Aorta (tissue), 5 donors: ENCODE data around the gene ALPL. TPM values are rescaled to one million over a fixed set of nuclear protein-coding genes. Genes with fewer than 3 reads are reported as not detected.
"Not testable (repeated sequence)": the region's sequence is repeated elsewhere in the genome, so short reads cannot be mapped to it uniquely, and the experiment has no call there.

Experiments
- ATAC-seq: fragments of 200-7000 bp; cut with Tn5 transposase; one replicate; pipeline ENCODE4 v1.9.1; 2022; ENCODE audit warnings: moderate library complexity; ENCODE audit not compliant: low FRiP score
- DNase-seq, 2 donors: peaks; one replicate each; pipeline ENCODE4 v3.0.0-alpha.2; 2020
- H3K27ac ChIP-seq, 2 donors: one replicate each; pipeline ENCODE4 v1.5.1; 2013; ENCODE audit warnings: low read length in 2 of 2, mild to moderate bottlenecking in 2 of 2, moderate library complexity in 2 of 2, control low read depth in 1 of 2, inconsistent platforms in 1 of 2, low read depth in 1 of 2
- H3K27me3 ChIP-seq, 2 donors: one replicate each; pipeline ENCODE4 v1.6.1; 2013; ENCODE audit warnings: control low read depth in 1 of 2, low read length in 1 of 2, mild to moderate bottlenecking in 1 of 2, moderate library complexity in 1 of 2; ENCODE audit not compliant: insufficient read depth in 2 of 2, control insufficient read depth in 1 of 2
- H3K36me3 ChIP-seq, 2 donors: one replicate each; pipeline ENCODE4 v1.6.1; 2013; ENCODE audit warnings: control low read depth in 1 of 2, low read length in 1 of 2, mild to moderate bottlenecking in 1 of 2; ENCODE audit not compliant: insufficient read depth in 2 of 2, control insufficient read depth in 1 of 2
- H3K4me1 ChIP-seq, 2 donors: one replicate each; pipeline ENCODE4 v1.6.1; 2013; ENCODE audit warnings: low read length in 2 of 2, control low read depth in 1 of 2, mild to moderate bottlenecking in 1 of 2, moderate library complexity in 1 of 2; ENCODE audit not compliant: insufficient read depth in 2 of 2, control insufficient read depth in 1 of 2
- H3K4me3 ChIP-seq, 2 donors: one replicate each; pipeline ENCODE4 v1.5.1; 2013; ENCODE audit warnings: low read length in 2 of 2, control low read depth in 1 of 2, mild to moderate bottlenecking in 1 of 2
- H3K9me3 ChIP-seq: one replicate; pipeline ENCODE4 v1.6.1; 2013; ENCODE audit warnings: mild to moderate bottlenecking, low read length; ENCODE audit not compliant: control insufficient read depth
- WGBS, 2 donors: extraction: QIAGEN DNeasy Blood & Tissue Kit; methylation state at CpG; one replicate each; pipeline ENCODE4 v1.1.7; 2013; 5-methylcytosine and 5-hydroxymethylcytosine counted together
- intact Hi-C, 2 donors: fragments of 100-400 bp; cut with DNase I; formaldehyde crosslinking; loops; one replicate each; pipeline versions ENCODE4 v1.14.2 to v1.15.0; 2022
- long read RNA-seq, 2 donors: library from polyadenylated mRNA; unstranded; transcript quantifications; one replicate each; pipeline ENCODE4 v2.0.0, GENCODE V29; 2020 to 2021
- polyA plus RNA-seq, 2 donors: library from polyadenylated mRNA; stranded (reverse); fragments of 200-250 nt; gene quantifications; one replicate each; pipeline ENCODE4 v1.2.3, GENCODE V29; 2013
- total RNA-seq, 2 donors: library from RNA; stranded (reverse); fragmentation: NEBNext Ultra II Directional; extraction: Animal tissue kit (Norgen Biotek cat#: 25700); gene quantifications; one replicate each; pipeline ENCODE4 v1.2.1, GENCODE V29; 2021
- donor health status: healthy with polysubstance abuse.
- donor health status: Bipolar disorder and iron deficiency.
- donor health status: DM: no; HTN: no; CAD: no.
- donor health status: DM: no; HTN: no; CAD: no.
- donor health status: DM: yes; HTN: yes; CAD: no.

ALPL gene
- total RNA-seq (10 to 100 TPM in 1 of 2 donors, 1 to 10 TPM in 1; 6.7 to 22.3 TPM), polyA plus RNA-seq (1 to 10 TPM; 2.5 to 4.3 TPM)
- long read RNA-seq, donor 1, transcript ALPL-207 (11 exons, 2,131 nt) = minor isoform, 8 of 104 reads
- long read RNA-seq, donor 1, transcript ALPL-204 (12 exons, 2,589 nt) = major isoform, 74 of 104 reads
- long read RNA-seq, donor 1, partial matches to known transcripts = 14 of 104 reads
- long read RNA-seq, donor 1, other reads (novel, unspliced or antisense) = 8 of 104 reads
- long read RNA-seq, donor 2, partial matches to known transcripts = 2 of 8 reads
- long read RNA-seq, donor 2, other reads (novel, unspliced or antisense) = 3 of 8 reads

DNA sequence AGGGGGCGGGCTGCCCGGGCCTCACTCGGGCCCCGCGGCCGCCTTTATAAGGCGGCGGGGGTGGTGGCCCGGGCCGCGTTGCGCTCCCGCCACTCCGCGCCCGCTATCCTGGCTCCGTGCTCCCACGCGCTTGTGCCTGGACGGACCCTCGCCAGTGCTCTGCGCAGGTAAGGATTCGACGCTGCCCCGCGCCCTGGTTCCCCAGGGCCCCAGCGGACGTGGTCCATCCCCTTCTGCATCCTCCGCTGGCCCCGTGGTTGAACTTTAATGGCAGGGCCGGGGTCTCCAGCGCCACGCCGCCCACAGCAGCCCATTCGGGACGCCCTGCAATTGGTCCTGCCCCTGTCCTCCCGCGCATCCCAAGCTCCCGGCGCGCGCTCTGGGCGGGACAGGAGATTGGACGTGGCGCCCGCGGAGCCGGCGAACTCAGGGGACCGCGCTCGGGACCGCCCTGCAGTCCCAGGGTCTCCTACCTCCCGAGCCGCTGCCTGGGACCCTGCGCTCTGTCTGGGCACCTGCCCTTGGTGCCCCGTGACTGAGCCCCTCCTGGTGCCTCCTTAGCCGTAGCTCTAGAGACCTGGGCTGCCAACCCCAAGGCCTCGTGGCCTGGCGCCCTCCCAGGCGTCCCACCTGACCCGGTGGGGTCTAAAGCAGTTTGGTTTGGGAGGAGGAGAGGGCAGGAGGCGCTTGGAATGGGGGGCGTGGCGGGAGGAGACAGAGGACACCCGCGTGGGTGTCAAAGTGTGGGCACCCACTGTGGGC, at the start of gene ALPL:
TSS of gene ALPL (plus strand) at position 73 of the 762 bp plus-strand sequence. CDS start 44,659 bp downstream, outside the sequence.
- Histone ChIP-seq H3K4me3 (no peak within 1 kb of the TSS), H3K9me3 (no peaks in the 10 kb centered on the region), H3K4me1 (no peaks in the 10 kb centered on the region), H3K27me3 (no peaks in the 10 kb centered on the region), H3K27ac (no peak within 1 kb of the TSS), H3K36me3 (no peaks in the 10 kb centered on the region)
- 4% methylated on average over 46 to 67 of the region's 67 CpGs for WGBS, 2 donors
- DNase-seq = no peak
- intact Hi-C loops = loop anchor here in 1 of 2 donors (5.0 kb wide), 2 partner anchors 63 to 148 kb away; no protein-coding TSS in a partner anchor
- no peak for ATAC-seq

DNA sequence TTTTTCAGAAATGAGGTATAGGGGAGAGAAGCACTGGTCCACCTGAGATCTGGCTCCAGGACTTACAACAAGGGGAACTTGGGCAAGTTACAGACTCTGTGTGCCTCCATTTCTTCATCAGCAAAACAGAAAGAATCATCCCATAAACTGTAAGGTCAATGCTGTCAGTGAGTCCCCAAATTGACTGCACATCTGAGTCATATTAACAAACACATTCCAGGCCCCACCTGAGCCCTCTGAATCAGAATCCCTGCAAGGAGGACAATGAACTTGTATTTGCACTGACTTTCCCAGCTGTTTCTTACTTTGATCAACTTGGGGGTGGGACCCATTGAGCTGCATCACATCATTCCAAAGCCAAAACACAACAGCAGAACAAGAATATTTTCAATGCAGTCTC, 44.1 kb upstream of the ALPL start:
- not testable (repeated sequence) for ATAC-seq

DNA sequence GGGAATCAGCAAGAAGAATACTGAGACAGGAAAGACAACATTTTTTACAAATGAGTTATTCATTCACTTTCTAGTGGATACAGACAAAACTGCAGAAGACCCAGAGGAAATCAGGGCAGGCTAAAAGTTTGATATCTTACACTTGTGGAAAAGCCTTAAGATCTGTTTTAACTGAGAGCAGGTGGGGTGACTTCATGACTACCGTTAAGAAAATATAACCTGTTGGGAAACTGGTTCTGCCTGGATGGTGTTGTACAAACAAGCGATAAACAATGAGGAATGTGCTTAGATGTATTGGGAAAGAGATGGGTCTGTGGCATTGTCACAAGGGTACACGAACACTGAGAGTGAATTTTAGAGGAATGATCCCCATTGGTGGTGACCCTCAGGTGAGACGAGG, 41.3 kb upstream of the ALPL start:
- H3K9me3 ChIP-seq, H3K27me3 ChIP-seq, H3K4me3 ChIP-seq, H3K27ac ChIP-seq, H3K4me1 ChIP-seq, H3K36me3 ChIP-seq, ATAC-seq, DNase-seq, intact Hi-C loops: not testable (repeated sequence)
- WGBS, 2 donors = 82 to 89% methylated on average over 4 of the region's 4 CpGs

More for the DNA sequence above, 44.1 kb upstream of the ALPL start:
- H3K36me3 ChIP-seq, DNase-seq, intact Hi-C loops, H3K4me3 ChIP-seq, H3K27me3 ChIP-seq, H3K27ac ChIP-seq, H3K4me1 ChIP-seq, H3K9me3 ChIP-seq: not testable (repeated sequence)

DNA sequence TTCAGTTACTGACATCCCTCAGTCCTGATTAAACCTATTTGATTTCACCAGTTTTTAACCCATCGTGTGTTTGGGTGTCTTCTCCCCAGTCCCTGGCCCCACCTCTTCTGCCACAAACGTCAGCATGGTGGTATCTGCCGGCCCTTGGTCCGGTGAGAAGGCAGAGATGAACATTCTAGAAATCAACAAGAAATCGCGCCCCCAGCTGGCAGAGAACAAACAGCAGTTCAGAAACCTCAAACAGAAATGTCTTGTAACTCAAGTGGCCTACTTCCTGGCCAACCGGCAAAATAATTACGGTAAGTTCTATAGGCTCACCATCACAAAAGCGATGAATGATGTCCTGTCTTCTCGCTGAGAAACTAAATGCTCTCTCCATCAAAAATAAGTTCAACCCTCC, 40.6 kb upstream of the ALPL start:
- 52 to 65% methylated on average over 10 of the region's 10 CpGs for WGBS, 2 donors
- no peaks in the 10 kb centered on the region for H3K27me3 ChIP-seq
- DNase-seq = no peak

DNA sequence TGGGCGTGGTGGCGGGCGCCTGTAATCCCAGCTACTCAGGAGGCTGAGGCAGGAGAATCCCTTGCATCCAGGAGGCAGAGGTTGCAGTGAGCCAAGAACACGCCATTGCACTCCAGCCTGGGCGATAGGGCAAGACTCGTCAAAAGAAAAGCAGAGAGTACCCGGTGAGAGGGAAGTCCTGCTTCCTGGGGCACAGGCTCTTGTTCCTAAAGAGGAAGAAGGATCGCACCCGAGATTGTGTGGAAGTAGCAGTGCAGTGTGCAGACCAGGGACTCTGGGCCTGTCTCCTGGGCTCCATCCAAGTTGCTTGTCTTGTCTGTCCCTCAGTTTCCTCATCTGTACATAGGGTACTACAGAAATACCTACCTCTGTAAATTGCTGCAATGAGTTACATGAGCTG, 39.6 kb upstream of the ALPL start:
- Histone ChIP-seq H3K4me1 (no peaks in the 10 kb centered on the region), H3K27ac (no peak overlapping the region), H3K36me3 (peaks cover 0 to 2% of the 10 kb centered on the region in 2 donors), H3K9me3 (no peaks in the 10 kb centered on the region), H3K4me3 (no peak overlapping the region), H3K27me3 (no peaks in the 10 kb centered on the region)
- intact Hi-C loops = no loop called here
- no peak for DNase-seq
- no peak for ATAC-seq
- WGBS, 2 donors = 94 to 95% methylated on average over 9 of the region's 9 CpGs

More for the DNA sequence above, 40.6 kb upstream of the ALPL start:
- Histone ChIP-seq H3K4me3 (no peak overlapping the region), H3K4me1 (no peaks in the 10 kb centered on the region), H3K9me3 (no peaks in the 10 kb centered on the region), H3K36me3 (peaks cover 0 to 2% of the 10 kb centered on the region in 2 donors), H3K27ac (no peak overlapping the region)
- intact Hi-C loops = no loop called here
- no peak for ATAC-seq

DNA sequence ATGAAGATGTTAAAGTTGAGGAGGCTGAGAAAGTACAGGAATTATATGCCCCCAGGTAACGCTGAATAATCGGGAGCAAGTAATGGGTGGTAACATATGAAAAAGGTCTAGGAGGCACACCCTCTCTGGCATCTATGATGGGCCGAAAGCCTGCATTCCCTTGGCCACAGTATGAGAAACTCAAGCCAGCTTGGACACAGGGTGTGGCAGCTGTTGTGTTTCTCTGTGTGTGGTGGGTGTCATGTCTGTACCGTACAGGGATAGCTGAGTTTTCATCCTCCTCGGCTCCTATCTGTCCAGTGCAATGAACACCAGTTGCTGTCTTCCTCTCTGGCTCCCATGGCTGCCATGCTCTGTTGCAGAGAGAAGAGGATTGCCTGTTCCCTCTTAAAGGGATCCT, 36.4 kb upstream of the ALPL start:
- intact Hi-C loops = no loop called here
- Histone ChIP-seq H3K4me3 (no peak overlapping the region), H3K27me3 (no peaks in the 10 kb centered on the region), H3K9me3 (no peaks in the 10 kb centered on the region), H3K36me3 (peaks cover 0 to 2% of the 10 kb centered on the region in 2 donors), H3K27ac (no peak overlapping the region), H3K4me1 (no peaks in the 10 kb centered on the region)
- DNase-seq (no peak), ATAC-seq (no peak)
- 87 to 96% methylated on average over 5 of the region's 5 CpGs for WGBS, 2 donors

DNA sequence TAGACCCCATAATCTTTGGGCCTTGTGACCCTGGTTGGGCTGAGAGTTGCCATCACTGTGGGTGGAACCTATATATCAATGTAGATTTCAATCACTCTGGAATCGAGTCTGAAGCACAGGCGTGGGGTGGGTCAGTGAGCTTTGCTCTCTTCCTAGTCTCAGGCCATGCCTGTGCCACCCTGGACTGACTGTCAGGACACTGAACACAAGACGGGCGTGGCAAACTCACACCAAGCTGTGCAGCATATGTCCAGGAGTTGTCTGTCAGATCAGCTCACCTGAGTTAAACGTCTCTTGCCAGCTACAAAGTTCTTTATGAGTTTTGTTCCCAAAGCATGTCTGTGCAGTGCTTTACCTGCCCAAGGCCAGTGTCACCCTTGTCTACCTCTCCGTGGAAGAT, 30.9 kb upstream of the ALPL start:
- no peaks in the 10 kb centered on the region for H3K27me3 ChIP-seq
- no peak for DNase-seq
- intact Hi-C loops = no loop called here
- WGBS, 2 donors = 84 to 90% methylated on average over 6 of the region's 6 CpGs
- H3K36me3 ChIP-seq = no peaks in the 10 kb centered on the region
- H3K4me1 ChIP-seq = no peaks in the 10 kb centered on the region
- no peaks in the 10 kb centered on the region for H3K9me3 ChIP-seq
- ATAC-seq = no peak
- H3K4me3 ChIP-seq = no peak overlapping the region
- H3K27ac ChIP-seq = no peak overlapping the region

DNA sequence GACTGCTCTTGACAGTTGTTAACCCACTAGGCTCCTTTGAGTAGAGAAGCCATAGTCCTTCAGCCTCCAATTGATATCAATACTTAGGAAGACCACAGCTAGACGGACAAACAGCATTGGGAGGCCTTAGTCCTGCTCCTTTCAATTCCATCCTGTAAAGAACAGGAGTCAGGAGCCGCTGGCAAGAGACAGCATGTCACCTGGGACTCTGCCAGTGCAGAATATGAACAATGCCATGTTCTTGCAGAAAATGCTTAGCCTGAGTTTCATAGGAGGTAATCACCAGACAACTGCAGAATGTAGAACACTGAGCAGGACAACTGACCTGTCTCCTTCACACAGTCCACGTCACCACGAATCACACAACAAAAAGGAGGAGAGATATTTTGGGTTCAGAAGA, 25.3 kb upstream of the ALPL start:
- H3K4me1 ChIP-seq, H3K9me3 ChIP-seq, H3K4me3 ChIP-seq, H3K27me3 ChIP-seq, ATAC-seq, H3K27ac ChIP-seq, intact Hi-C loops, DNase-seq, H3K36me3 ChIP-seq: not testable (repeated sequence)
- 94 to 95% methylated on average over 4 of the region's 4 CpGs for WGBS, 2 donors

DNA sequence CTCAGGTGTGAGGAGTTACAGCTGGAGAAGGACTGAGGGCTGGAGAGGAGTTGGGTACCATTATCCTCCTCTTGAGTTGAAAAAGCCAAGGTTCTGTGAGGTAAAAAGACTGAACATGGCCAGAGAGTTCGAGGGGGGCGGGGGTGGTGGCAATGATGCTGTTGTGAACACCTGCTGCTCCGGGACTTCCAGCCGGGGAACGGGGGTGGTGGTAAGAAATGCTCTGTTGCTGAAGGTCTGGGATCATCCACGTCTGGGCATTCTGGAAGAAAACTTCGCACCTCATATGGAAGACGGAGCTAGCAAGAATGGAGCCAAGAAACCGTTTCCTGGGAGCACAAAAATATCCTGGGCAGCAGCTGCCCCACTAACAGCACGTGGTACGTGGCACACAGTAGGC, 20.1 kb upstream of the ALPL start:
- intact Hi-C loops = no loop called here
- no peak overlapping the region for H3K27ac ChIP-seq
- H3K36me3 ChIP-seq = no peaks in the 10 kb centered on the region
- no peaks in the 10 kb centered on the region for H3K27me3 ChIP-seq
- H3K9me3 ChIP-seq = no peaks in the 10 kb centered on the region
- ATAC-seq (no peak), DNase-seq (no peak)
- H3K4me3 ChIP-seq = no peak overlapping the region
- WGBS, 2 donors = 78 to 87% methylated on average over 11 of the region's 11 CpGs
- no peaks in the 10 kb centered on the region for H3K4me1 ChIP-seq
